ENCODE results near the gene MLN. TPM values are rescaled to one million over a fixed set of nuclear protein-coding genes. Genes with fewer than 3 reads are reported as not detected.

The MLN gene
- polyA plus RNA-seq, 1 of the 3 experiments (the other 2 are of a cell fraction), result not detected

- no peak overlapping the region for H3K4me3 ChIP-seq (ENCODE audit: low read depth in 2 of 2, low read length in 1 of 2)
- ChIA-PET POLR2A (no interaction called here), CTCF (interaction anchor here (0.9 to 5.2 kb wide), 5 partner anchors 11 to 400 kb away, joined by 3 to 39 read pairs (median 5); partner anchors contain the start of gene UQCC2)
- no peaks in the 10 kb centered on the region for H4K20me1 ChIP-seq (ENCODE audit: insufficient read depth)
- no peaks in the 10 kb centered on the region for H3F3A ChIP-seq (replicated peaks; ENCODE audit: insufficient read depth)
- peaks cover 0 to 19% of the 10 kb centered on the region in 2 experiments; a peak in 1 of 4 replicates for H3K4me1 ChIP-seq (ENCODE audit: control insufficient read depth in 1 of 2, insufficient read depth in 2 of 2, low read depth in 1 of 2, low read length in 1 of 2)
- no peak overlapping the region for H3K27ac ChIP-seq (ENCODE audit: low read depth in 2 of 2, low read length in 1 of 2)
- DNase-seq, result no peak
- 74% methylated on average over 12 of the region's 13 CpGs for WGBS (ENCODE audit: low lambda C conversion rate)
- no peaks in the 10 kb centered on the region for H3K79me2 ChIP-seq (ENCODE audit: insufficient read depth)
- H3K9ac ChIP-seq, result no peak overlapping the region
- no peaks in the 10 kb centered on the region for H3K9me3 ChIP-seq
- no peak overlapping the region for H2AFZ ChIP-seq (ENCODE audit: low read depth)
- H3K36me3 ChIP-seq (replicated peaks in 1 of 2; ENCODE audit: control insufficient read depth in 1 of 2, insufficient read depth in 2 of 2, low read length in 1 of 2), result no peaks in the 10 kb centered on the region
- H3K27me3 ChIP-seq (ENCODE audit: insufficient read depth), result no peaks in the 10 kb centered on the region
- no peak overlapping the region for H3K4me2 ChIP-seq
- H3K9me2 ChIP-seq, result no peaks in the 10 kb centered on the region
- TF ChIP-seq GABPA (IDR thresholded peaks at IDR 0.05; ENCODE audit: low read depth) (no peak), USF1 (IDR thresholded peaks at IDR 0.05; ENCODE audit: borderline replicate concordance, low read depth) (no peak), NRF1 (IDR thresholded peaks at IDR 0.05; ENCODE audit: low read depth, low read length) (no peak), RAD21 (IDR thresholded peaks at IDR 0.05; ENCODE audit: low read length) (no peak), ELF1 (IDR thresholded peaks at IDR 0.05) (no peak), REST (IDR thresholded peaks at IDR 0.05; ENCODE audit: low read depth, low read length) (no peak), NFIC (IDR thresholded peaks at IDR 0.05; ENCODE audit: borderline replicate concordance) (no peak), EP300 (IDR thresholded peaks at IDR 0.05; ENCODE audit: borderline replicate concordance in 1 of 2, low read depth in 1 of 2, low read length in 1 of 2) (no peak), EZH2phosphoT487 (IDR thresholded peaks at IDR 0.05; ENCODE audit: borderline replicate concordance, low read depth) (no peak), FOSL2 (IDR thresholded peaks at IDR 0.05; ENCODE audit: borderline replicate concordance, low read depth) (no peak)
Observed at GRCh38 chr6:33755070-33755869, 48.5 kb downstream of the MLN start.

GRCh38 chr6:33754222-33754621 lies 49.6 kb downstream of the MLN start:
- no peak overlapping the region for H3K9ac ChIP-seq
- TF ChIP-seq SMC3 (IDR thresholded peaks at IDR 0.05; ENCODE audit: low read depth, low read length) (no peak), YY1 (IDR thresholded peaks at IDR 0.05; ENCODE audit: low read depth) (no peak), RXRA (IDR thresholded peaks at IDR 0.05; ENCODE audit: borderline replicate concordance, low read depth) (no peak)
- no peaks in the 10 kb centered on the region for H3K79me2 ChIP-seq (ENCODE audit: insufficient read depth)
- H2AFZ ChIP-seq (ENCODE audit: low read depth), result no peak overlapping the region
- no peaks in the 10 kb centered on the region for H3K9me2 ChIP-seq
- H4K20me1 ChIP-seq (ENCODE audit: insufficient read depth), result no peaks in the 10 kb centered on the region
- H3K4me2 ChIP-seq, result no peak overlapping the region
- no peaks in the 10 kb centered on the region for H3K27me3 ChIP-seq (ENCODE audit: insufficient read depth)
- DNase-seq, result no peak
- peaks cover 0 to 19% of the 10 kb centered on the region in 2 experiments; a peak in 1 of 4 replicates for H3K4me1 ChIP-seq (ENCODE audit: control insufficient read depth in 1 of 2, insufficient read depth in 2 of 2, low read depth in 1 of 2, low read length in 1 of 2)
- no peak overlapping the region for H3K27ac ChIP-seq (ENCODE audit: low read depth in 2 of 2, low read length in 1 of 2)
- H3K36me3 ChIP-seq (replicated peaks in 1 of 2; ENCODE audit: control insufficient read depth in 1 of 2, insufficient read depth in 2 of 2, low read length in 1 of 2), result no peaks in the 10 kb centered on the region
- no peak overlapping the region for H3K4me3 ChIP-seq (ENCODE audit: low read depth in 2 of 2, low read length in 1 of 2)
- 72% methylated on average over 10 of the region's 11 CpGs for WGBS (ENCODE audit: low lambda C conversion rate)
- ChIA-PET CTCF (interaction anchor here (0.9 to 5.2 kb wide), 6 partner anchors 8 to 401 kb away, joined by 3 to 39 read pairs (median 6); partner anchors contain the start of gene UQCC2), POLR2A (no interaction called here)
- H3K9me3 ChIP-seq, result no peaks in the 10 kb centered on the region
- no peaks in the 10 kb centered on the region for H3F3A ChIP-seq (replicated peaks; ENCODE audit: insufficient read depth)

Data from SK-N-SH (cell line).